ENCODE data around the gene DNASE1L3.

DNA sequence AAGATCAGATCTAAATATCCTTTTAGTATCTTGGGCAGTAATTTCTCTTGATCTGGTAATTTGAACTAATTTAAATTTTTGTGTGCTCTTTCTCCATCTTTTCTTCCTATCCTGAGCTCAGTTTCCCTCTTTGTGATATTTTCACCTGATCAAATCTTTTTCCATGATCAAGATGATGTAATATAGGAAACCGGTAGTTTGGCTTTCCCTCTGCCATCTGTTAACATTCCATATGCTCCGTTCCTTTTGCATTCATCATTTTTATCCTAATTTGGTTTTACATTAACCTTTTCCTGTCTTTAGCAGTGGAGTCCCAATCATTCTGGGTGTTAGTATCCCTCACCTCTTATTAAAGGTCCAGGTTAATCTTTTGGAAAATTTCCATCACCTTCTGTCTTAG is 20.9 kb upstream of the DNASE1L3 start:
- TF ChIP-seq POLR2AphosphoS5 (IDR thresholded peaks at IDR 0.05; ENCODE audit: low read depth, low read length): no peak
- TF ChIP-seq, protein P1, sequence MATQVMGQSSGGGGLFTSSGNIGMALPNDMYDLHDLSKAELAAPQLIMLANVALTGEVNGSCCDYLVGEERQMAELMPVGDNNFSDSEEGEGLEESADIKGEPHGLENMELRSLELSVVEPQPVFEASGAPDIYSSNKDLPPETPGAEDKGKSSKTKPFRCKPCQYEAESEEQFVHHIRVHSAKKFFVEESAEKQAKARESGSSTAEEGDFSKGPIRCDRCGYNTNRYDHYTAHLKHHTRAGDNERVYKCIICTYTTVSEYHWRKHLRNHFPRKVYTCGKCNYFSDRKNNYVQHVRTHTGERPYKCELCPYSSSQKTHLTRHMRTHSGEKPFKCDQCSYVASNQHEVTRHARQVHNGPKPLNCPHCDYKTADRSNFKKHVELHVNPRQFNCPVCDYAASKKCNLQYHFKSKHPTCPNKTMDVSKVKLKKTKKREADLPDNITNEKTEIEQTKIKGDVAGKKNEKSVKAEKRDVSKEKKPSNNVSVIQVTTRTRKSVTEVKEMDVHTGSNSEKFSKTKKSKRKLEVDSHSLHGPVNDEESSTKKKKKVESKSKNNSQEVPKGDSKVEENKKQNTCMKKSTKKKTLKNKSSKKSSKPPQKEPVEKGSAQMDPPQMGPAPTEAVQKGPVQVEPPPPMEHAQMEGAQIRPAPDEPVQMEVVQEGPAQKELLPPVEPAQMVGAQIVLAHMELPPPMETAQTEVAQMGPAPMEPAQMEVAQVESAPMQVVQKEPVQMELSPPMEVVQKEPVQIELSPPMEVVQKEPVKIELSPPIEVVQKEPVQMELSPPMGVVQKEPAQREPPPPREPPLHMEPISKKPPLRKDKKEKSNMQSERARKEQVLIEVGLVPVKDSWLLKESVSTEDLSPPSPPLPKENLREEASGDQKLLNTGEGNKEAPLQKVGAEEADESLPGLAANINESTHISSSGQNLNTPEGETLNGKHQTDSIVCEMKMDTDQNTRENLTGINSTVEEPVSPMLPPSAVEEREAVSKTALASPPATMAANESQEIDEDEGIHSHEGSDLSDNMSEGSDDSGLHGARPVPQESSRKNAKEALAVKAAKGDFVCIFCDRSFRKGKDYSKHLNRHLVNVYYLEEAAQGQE (IDR thresholded peaks at IDR 0.05; ENCODE audit: insufficient read depth in 1 of 2, low read depth in 2 of 2, low read length in 2 of 2): no peak
- TF ChIP-seq SIN3A (IDR thresholded peaks at IDR 0.05; ENCODE audit: borderline replicate concordance, insufficient read depth, low read length): no peak
- no peak for TF ChIP-seq TAF1 (IDR thresholded peaks at IDR 0.05; ENCODE audit: borderline replicate concordance, insufficient read depth, low read length)
- no peak for TF ChIP-seq FOXP2 (optimal IDR thresholded peaks at IDR 0.05; ENCODE audit: borderline replicate concordance, extremely low read depth, extremely low read length, insufficient read depth)
